ENCODE results near the gene USP22. TPM values are rescaled to one million over a fixed set of nuclear protein-coding genes. Genes with fewer than 3 reads are reported as not detected.
A peak's percentile ranks its signal among the peaks of the same experiment; 100 is the strongest.

Gene USP22
- total and polyA plus RNA-seq, 8 donors, result 157 to 229 (median 202) TPM

DNA sequence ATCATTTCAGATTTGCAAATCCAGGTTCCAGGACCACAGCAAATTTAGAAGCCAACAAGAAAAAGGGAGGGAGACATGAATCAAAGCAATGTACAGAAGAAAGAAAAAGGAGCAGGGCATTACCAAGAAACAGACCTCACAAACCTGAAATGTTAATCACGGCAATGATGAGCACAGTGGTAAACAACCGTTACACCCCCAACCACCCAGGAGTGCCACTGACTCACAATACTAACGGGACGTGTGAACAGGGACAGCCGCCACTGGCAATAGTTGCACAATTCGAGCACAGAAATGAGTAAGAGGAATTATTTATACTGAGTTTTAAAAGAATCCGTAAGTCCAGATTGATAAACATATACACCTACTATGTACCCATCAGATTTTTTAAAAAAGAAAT, 13.8 kb downstream of the USP22 start:
- Histone ChIP-seq H3K4me3 (no peak overlapping the region), H3K9me3 (no peaks in the 10 kb centered on the region), H3K36me3 (peaks cover 0 to 52% of the 10 kb centered on the region in 2 donors), H3K27ac (peak overlapping the region in 1 of 2 donors; percentile 10), H3K4me1 (peaks cover 32 to 64% of the 10 kb centered on the region in 2 donors), H3K27me3 (no peaks in the 10 kb centered on the region)
- DNase-seq (no peak), ATAC-seq (peak; percentile 66)
- TF ChIP-seq, protein P1, sequence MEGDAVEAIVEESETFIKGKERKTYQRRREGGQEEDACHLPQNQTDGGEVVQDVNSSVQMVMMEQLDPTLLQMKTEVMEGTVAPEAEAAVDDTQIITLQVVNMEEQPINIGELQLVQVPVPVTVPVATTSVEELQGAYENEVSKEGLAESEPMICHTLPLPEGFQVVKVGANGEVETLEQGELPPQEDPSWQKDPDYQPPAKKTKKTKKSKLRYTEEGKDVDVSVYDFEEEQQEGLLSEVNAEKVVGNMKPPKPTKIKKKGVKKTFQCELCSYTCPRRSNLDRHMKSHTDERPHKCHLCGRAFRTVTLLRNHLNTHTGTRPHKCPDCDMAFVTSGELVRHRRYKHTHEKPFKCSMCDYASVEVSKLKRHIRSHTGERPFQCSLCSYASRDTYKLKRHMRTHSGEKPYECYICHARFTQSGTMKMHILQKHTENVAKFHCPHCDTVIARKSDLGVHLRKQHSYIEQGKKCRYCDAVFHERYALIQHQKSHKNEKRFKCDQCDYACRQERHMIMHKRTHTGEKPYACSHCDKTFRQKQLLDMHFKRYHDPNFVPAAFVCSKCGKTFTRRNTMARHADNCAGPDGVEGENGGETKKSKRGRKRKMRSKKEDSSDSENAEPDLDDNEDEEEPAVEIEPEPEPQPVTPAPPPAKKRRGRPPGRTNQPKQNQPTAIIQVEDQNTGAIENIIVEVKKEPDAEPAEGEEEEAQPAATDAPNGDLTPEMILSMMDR (IDR thresholded peaks at IDR 0.05), result no peak
- intact Hi-C loops (cut with DNase I), result no loop called here

DNA sequence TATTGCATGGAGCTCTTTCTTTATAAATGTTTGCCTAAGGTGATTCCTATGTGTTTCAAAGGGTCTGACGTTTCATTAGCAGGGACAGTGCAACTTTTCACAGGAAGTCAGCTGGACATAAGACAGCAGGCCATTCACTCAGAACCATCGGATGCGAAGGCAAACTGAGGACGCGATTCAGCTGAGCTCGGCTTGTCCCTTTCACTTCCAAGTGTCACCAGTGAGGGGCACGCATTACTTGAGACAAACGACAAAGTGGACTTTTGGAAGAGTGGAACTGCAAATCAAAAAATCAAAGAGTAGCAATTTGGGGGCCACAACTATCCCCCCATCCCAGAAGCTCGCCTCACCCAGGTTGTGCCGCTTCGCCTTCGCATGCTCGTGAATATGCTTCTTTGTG, 14.6 kb downstream of the USP22 start:
- ATAC-seq (no peak), DNase-seq (no peak)
- Histone ChIP-seq H3K4me1 (peaks cover 23 to 59% of the 10 kb centered on the region in 2 donors), H3K9me3 (no peaks in the 10 kb centered on the region), H3K4me3 (no peak overlapping the region), H3K27ac (no peak overlapping the region), H3K36me3 (peaks cover 0 to 61% of the 10 kb centered on the region in 2 donors), H3K27me3 (no peaks in the 10 kb centered on the region)
- intact Hi-C loops (cut with DNase I), result no loop called here
- TF ChIP-seq, protein P1 (IDR thresholded peaks at IDR 0.05), result no peak

DNA sequence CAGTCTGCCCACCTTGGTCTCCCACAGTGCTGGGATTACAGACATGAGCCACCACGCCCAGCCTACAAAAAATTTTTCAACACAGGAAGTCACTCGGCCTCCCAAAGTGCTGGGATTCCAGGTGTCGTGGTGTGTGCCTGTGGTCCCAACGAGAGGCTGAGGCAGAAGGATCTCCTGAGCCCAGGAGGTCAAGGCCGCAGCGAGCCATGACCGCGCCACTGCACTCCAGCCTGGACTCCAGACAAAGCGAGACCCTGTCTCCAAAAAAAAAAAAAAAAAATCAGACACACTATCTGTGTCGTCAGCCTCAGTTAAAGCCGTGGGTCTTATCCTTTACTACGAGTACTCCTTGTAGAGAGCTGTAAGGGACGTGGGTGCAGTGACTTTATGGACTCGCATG, 15.8 kb downstream of the USP22 start:
- Histone ChIP-seq H3K36me3 (peaks cover 0 to 66% of the 10 kb centered on the region in 2 donors), H3K27ac (no peak overlapping the region), H3K4me3 (no peak overlapping the region), H3K9me3 (no peaks in the 10 kb centered on the region), H3K27me3 (no peaks in the 10 kb centered on the region), H3K4me1 (peaks cover 14 to 49% of the 10 kb centered on the region in 2 donors)
- intact Hi-C loops (cut with DNase I), result no loop called here
- DNase-seq (no peak), ATAC-seq (no peak)
- TF ChIP-seq, protein P1 (IDR thresholded peaks at IDR 0.05), result no peak

DNA sequence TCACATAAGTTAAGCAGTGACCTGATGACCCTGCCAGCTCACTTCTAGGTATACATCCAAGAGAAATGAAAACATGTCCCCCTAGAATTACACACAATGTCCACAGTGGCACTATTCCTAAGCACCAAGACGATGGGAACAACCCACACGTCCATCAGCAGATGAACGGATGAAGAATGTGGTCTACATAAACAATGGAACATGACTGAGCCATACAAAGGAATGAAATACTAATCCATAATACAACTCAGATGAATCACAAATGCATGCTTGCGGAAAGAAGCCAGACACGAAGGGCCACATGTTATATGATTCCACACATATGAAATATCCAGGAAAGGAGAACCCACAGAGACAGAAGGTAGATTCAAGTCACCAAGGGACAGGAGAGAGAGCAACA, 17.4 kb downstream of the USP22 start:
- Histone ChIP-seq H3K27me3 (no peaks in the 10 kb centered on the region), H3K36me3 (peaks cover 0 to 80% of the 10 kb centered on the region in 2 donors), H3K27ac (no peak overlapping the region), H3K9me3 (no peaks in the 10 kb centered on the region), H3K4me3 (no peak overlapping the region), H3K4me1 (peaks cover 14 to 38% of the 10 kb centered on the region in 2 donors)
- DNase-seq, result no peak
- intact Hi-C loops (cut with DNase I), result no loop called here
- no peak for ATAC-seq
- TF ChIP-seq, protein P1 (IDR thresholded peaks at IDR 0.05), result no peak

DNA sequence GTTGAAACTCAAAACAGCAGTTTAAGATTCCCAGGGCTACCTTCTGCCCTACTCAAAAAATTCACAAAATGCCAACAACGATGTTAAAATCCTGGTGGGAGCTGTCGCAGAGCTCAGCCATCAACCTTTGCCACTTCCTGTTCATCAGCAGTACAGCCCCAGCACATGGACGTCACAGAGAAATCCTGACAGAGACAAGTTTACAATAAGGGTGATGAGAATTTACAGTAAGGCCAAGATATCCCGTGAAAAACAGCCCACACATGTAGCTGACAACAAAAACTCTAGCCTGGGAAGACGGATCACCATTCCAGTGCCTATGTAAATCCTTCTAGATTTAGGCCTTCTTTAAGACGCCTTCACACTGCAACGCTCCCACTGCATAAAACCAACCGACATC, 18.8 kb downstream of the USP22 start:
- no peaks in the 10 kb centered on the region for H3K27me3 ChIP-seq
- H3K4me1 ChIP-seq, result peaks cover 2 to 24% of the 10 kb centered on the region in 2 donors
- DNase-seq, result no peak
- no peaks in the 10 kb centered on the region for H3K9me3 ChIP-seq
- TF ChIP-seq, protein P1 (IDR thresholded peaks at IDR 0.05), result no peak
- intact Hi-C loops (cut with DNase I), result no loop called here
- H3K36me3 ChIP-seq, result peaks cover 5 to 94% of the 10 kb centered on the region in 2 donors
- no peak overlapping the region for H3K4me3 ChIP-seq
- no peak for ATAC-seq
- no peak overlapping the region for H3K27ac ChIP-seq
